Activated CD4-positive, alpha-beta T cell treated with anti-CD3 and anti-CD28 coated beads, Interleukin-2, amount 10 ng/mL, durations not matched to agents 24 days and 14 days (primary cell): ENCODE results near the gene PTPN3. TPM values are rescaled to one million over a fixed set of nuclear protein-coding genes. Genes with fewer than 3 reads are reported as not detected.

Experiments
- DNase-seq: peaks from one replicate; pipeline ENCODE4 v3.0.0; 2022
- H3K27ac Mint-ChIP-seq: one replicate; pipeline ENCODE4 v1.8.0; 2022; ENCODE audit warnings: mild to moderate bottlenecking, mixed read lengths
- H3K27me3 Mint-ChIP-seq: one replicate; pipeline ENCODE4 v1.8.0; 2022; ENCODE audit warnings: mixed read lengths
- H3K36me3 Mint-ChIP-seq: one replicate; pipeline ENCODE4 v1.8.0; 2022; ENCODE audit warnings: low read depth, mild to moderate bottlenecking, mixed read lengths
- H3K4me1 Mint-ChIP-seq: one replicate; pipeline ENCODE4 v1.8.0; 2021; ENCODE audit warnings: mixed read lengths
- H3K4me3 Mint-ChIP-seq: one replicate; pipeline ENCODE4 v1.8.0; 2022; ENCODE audit warnings: mild to moderate bottlenecking, moderate library complexity, mixed read lengths
- H3K9me3 Mint-ChIP-seq: one replicate; pipeline ENCODE4 v1.8.0; 2021; ENCODE audit warnings: mixed read lengths
- intact Hi-C: fragments of 100-400 bp; cut with micrococcal nuclease; formaldehyde crosslinking; loops from one replicate; pipeline ENCODE4 v1.15.1; 2023
- total RNA-seq: library from RNA; stranded (reverse); gene quantifications from 2 replicates; pipeline ENCODE4 v1.2.3, GENCODE V29; 2022

The PTPN3 gene
- total RNA-seq, 1 donor from 2014 or later = 3.6 TPM

GRCh38 chr9:109460576-109460975, 37.5 kb downstream of the PTPN3 start:
- Mint-ChIP-seq H3K4me3 (no peak overlapping the region), H3K4me1 (peaks cover 35% of the 10 kb centered on the region), H3K9me3 (no peaks in the 10 kb centered on the region), H3K36me3 (no peaks in the 10 kb centered on the region), H3K27me3 (peaks cover 16% of the 10 kb centered on the region), H3K27ac (no peak overlapping the region)
- DNase-seq = no peak
- intact Hi-C loops = loop anchor here (5.0 to 10.0 kb wide), 4 partner anchors 276 to 684 kb away; partner anchors contain the start of gene CTNNAL1

- H3K4me3 Mint-ChIP-seq = no peak overlapping the region
- H3K27ac Mint-ChIP-seq = no peak overlapping the region
- no peaks in the 10 kb centered on the region for H3K36me3 Mint-ChIP-seq
- peaks cover 29% of the 10 kb centered on the region for H3K4me1 Mint-ChIP-seq
- H3K9me3 Mint-ChIP-seq = no peaks in the 10 kb centered on the region
- DNase-seq = no peak
- peaks cover 18% of the 10 kb centered on the region for H3K27me3 Mint-ChIP-seq
- intact Hi-C loops = no loop called here
These were observed 38.7 kb downstream of the PTPN3 start for GRCh38 chr9:109459423-109459822.

- no peak overlapping the region for H3K4me3 Mint-ChIP-seq
- intact Hi-C loops = no loop called here
- H3K9me3 Mint-ChIP-seq = no peaks in the 10 kb centered on the region
- peaks cover 22% of the 10 kb centered on the region for H3K4me1 Mint-ChIP-seq
- peaks cover 20% of the 10 kb centered on the region for H3K27me3 Mint-ChIP-seq
- no peak for DNase-seq
- H3K27ac Mint-ChIP-seq = no peak overlapping the region
- H3K36me3 Mint-ChIP-seq = no peaks in the 10 kb centered on the region
These were observed 39.5 kb downstream of the PTPN3 start for GRCh38 chr9:109458453-109459211.

DNA sequence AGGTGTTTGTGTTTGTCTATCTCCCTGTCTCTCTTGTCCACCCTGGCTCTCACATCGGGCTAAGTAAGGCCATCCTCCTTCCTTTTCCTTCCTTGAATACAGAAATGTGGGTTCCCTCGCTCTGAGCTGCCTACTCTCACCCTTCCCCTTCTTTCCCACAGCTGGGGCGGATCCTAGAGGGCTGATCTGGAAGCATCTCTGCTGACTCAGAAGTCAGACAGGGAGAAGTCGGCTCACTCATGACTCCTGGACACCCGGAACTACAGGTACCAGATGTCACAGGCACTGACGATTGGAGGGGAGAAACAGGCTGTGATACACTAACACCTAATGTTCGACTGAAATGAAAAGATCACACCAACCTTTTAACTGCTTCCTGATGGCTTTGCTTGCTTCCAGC, 41.3 kb downstream of the PTPN3 start:
- no peak overlapping the region for H3K27ac Mint-ChIP-seq
- H3K4me3 Mint-ChIP-seq = no peak overlapping the region
- peaks cover 20% of the 10 kb centered on the region for H3K27me3 Mint-ChIP-seq
- intact Hi-C loops = no loop called here
- H3K36me3 Mint-ChIP-seq = no peaks in the 10 kb centered on the region
- DNase-seq = no peak
- no peaks in the 10 kb centered on the region for H3K9me3 Mint-ChIP-seq
- peaks cover 21% of the 10 kb centered on the region for H3K4me1 Mint-ChIP-seq

GRCh38 chr9:109455861-109456260, 42.2 kb downstream of the PTPN3 start:
- Mint-ChIP-seq H3K36me3 (no peaks in the 10 kb centered on the region), H3K27ac (no peak overlapping the region), H3K9me3 (no peaks in the 10 kb centered on the region), H3K27me3 (peaks cover 20% of the 10 kb centered on the region), H3K4me3 (no peak overlapping the region), H3K4me1 (peaks cover 21% of the 10 kb centered on the region)
- no peak for DNase-seq
- intact Hi-C loops = no loop called here

DNA sequence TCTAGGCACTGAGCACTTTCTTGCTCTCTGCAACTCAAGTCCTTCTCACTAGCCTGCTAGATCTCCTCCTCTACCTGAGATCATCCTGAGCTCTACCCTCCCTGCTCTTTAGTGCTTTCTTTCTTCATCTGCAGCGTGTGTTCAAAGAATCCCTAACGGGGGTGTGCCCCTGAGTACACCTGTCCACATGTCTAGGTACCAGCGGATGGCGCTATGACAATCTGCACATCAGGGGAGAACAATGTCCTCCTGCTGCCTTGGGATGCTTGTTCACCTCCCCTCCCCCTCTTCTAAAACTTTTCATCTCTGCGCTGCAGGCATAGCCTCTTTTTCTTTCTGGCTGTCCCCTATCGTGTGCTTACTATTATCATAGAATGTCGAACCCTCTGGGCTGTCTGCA, 42.7 kb downstream of the PTPN3 start:
- no peak overlapping the region for H3K4me3 Mint-ChIP-seq
- H3K4me1 Mint-ChIP-seq = peaks cover 21% of the 10 kb centered on the region
- intact Hi-C loops = no loop called here
- peaks cover 22% of the 10 kb centered on the region for H3K27me3 Mint-ChIP-seq
- no peaks in the 10 kb centered on the region for H3K36me3 Mint-ChIP-seq
- no peak for DNase-seq
- H3K9me3 Mint-ChIP-seq = no peaks in the 10 kb centered on the region
- H3K27ac Mint-ChIP-seq = no peak overlapping the region

GRCh38 chr9:109454601-109455155, 43.4 kb downstream of the PTPN3 start:
- peaks cover 19% of the 10 kb centered on the region for H3K27me3 Mint-ChIP-seq
- no peak for DNase-seq
- no peaks in the 10 kb centered on the region for H3K36me3 Mint-ChIP-seq
- H3K4me1 Mint-ChIP-seq = peaks cover 16% of the 10 kb centered on the region
- intact Hi-C loops = no loop called here
- no peak overlapping the region for H3K4me3 Mint-ChIP-seq
- no peaks in the 10 kb centered on the region for H3K9me3 Mint-ChIP-seq
- H3K27ac Mint-ChIP-seq = no peak overlapping the region

DNA sequence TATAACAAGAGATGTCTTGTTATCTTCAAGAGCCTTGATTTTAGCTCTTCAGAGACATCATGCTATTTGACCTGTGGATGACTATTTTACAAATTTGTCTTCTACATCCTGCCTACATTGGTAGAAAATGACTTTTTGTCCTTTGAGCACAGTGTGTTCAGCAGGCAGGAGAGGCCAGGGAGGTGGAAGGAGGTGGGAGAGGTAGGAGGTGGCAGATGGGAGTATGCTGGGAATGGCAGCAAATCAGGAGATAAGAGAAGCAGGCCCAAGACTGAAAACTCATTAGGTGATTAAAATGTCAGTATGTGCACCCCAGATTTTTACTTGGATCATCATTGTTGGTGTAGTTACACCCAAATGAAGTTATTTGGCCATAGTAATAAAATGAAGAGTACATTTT, 44.1 kb downstream of the PTPN3 start:
- no peaks in the 10 kb centered on the region for H3K9me3 Mint-ChIP-seq
- DNase-seq = no peak

GRCh38 chr9:109453210-109453842, 44.8 kb downstream of the PTPN3 start:
- Mint-ChIP-seq H3K9me3 (no peaks in the 10 kb centered on the region), H3K4me1 (peaks cover 20% of the 10 kb centered on the region), H3K27ac (no peak overlapping the region)

More for the DNA sequence above, 44.1 kb downstream of the PTPN3 start:
- no peaks in the 10 kb centered on the region for H3K36me3 Mint-ChIP-seq
- no peak overlapping the region for H3K27ac Mint-ChIP-seq
- peaks cover 15% of the 10 kb centered on the region for H3K4me1 Mint-ChIP-seq
- no peak overlapping the region for H3K4me3 Mint-ChIP-seq
- intact Hi-C loops = no loop called here
- H3K27me3 Mint-ChIP-seq = peaks cover 19% of the 10 kb centered on the region

GRCh38 chr9:109452761-109453160, 45.3 kb downstream of the PTPN3 start:
- H3K27ac Mint-ChIP-seq = no peak overlapping the region
- peaks cover 23% of the 10 kb centered on the region for H3K4me1 Mint-ChIP-seq
- no peak overlapping the region for H3K4me3 Mint-ChIP-seq
- H3K36me3 Mint-ChIP-seq = no peaks in the 10 kb centered on the region
- DNase-seq = no peak
- intact Hi-C loops = no loop called here
- H3K9me3 Mint-ChIP-seq = no peaks in the 10 kb centered on the region
- peaks cover 19% of the 10 kb centered on the region for H3K27me3 Mint-ChIP-seq

More at GRCh38 chr9:109453210-109453842, 44.8 kb downstream of the PTPN3 start:
- intact Hi-C loops = no loop called here
- Mint-ChIP-seq H3K27me3 (peaks cover 19% of the 10 kb centered on the region), H3K36me3 (no peaks in the 10 kb centered on the region), H3K4me3 (no peak overlapping the region)
- DNase-seq = no peak

DNA sequence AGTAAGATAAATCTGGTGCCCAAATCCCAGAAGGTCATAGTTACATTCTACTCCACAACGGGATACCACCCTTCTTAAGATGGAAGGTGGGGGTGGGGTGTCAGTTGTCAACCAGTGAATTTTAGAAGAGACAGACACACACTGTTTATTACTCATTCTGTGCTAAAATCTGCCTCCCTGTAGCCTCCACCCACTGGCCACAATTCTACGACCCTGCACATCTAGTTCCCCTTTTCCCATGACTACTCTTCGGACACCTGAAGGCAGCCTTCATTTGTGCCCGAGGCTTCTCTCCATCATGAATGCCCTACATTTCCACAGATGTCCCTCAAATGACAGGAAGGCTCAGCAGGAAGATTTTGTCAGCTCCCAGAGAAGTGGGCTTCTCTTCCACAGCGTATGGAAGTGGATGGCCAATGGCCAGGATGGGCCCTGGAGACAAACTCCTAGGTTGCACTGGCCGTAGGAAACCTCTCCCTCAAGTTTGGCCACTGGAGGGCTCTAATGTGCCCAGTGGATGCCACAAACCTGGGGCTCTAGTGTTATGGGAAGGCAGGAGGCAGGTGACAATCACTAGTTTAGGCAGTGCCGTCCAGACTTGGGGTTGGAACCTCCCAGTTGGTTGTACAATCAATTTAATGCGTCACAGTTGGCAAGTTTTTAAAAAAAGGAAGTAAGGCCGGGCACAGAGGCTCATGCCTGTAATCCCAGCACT, 46.6 kb downstream of the PTPN3 start:
- intact Hi-C loops = no loop called here
- no peaks in the 10 kb centered on the region for H3K36me3 Mint-ChIP-seq
- no peaks in the 10 kb centered on the region for H3K9me3 Mint-ChIP-seq
- H3K27ac Mint-ChIP-seq = no peak overlapping the region
- H3K27me3 Mint-ChIP-seq = peaks cover 15% of the 10 kb centered on the region
- peaks cover 34% of the 10 kb centered on the region for H3K4me1 Mint-ChIP-seq
- no peak overlapping the region for H3K4me3 Mint-ChIP-seq
- DNase-seq = no peak

DNA sequence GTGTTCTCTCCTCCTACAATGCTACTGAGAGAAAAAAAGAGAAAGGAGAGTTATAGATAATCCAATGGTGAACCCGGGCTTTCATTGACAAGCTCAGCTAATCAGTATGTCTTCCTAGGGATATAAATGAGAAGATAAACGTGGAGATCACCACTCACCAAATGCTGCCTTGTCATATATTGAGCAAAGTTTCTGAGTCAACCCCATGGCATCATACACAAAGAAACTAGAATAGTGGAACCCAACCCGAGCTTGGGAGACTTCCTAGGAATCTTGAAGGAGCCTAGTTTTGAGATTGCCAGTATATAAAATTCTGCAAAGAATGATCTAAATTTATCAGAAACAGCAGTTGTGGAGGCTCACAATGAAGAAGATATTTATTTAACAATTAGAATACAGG, 47.8 kb downstream of the PTPN3 start:
- Mint-ChIP-seq H3K27me3 (peaks cover 8% of the 10 kb centered on the region), H3K36me3 (no peaks in the 10 kb centered on the region), H3K4me3 (no peak overlapping the region), H3K4me1 (peaks cover 28% of the 10 kb centered on the region), H3K27ac (no peak overlapping the region), H3K9me3 (no peaks in the 10 kb centered on the region)
- intact Hi-C loops = no loop called here
- no peak for DNase-seq

GRCh38 chr9:109449036-109449798, 48.9 kb downstream of the PTPN3 start:
- intact Hi-C loops = loop anchor here (10.0 kb wide), 1 partner anchor 526 kb away; no protein-coding TSS in a partner anchor
- Mint-ChIP-seq H3K4me1 (peaks cover 30% of the 10 kb centered on the region), H3K27ac (no peak overlapping the region), H3K9me3 (no peaks in the 10 kb centered on the region), H3K27me3 (peaks cover 12% of the 10 kb centered on the region), H3K36me3 (no peaks in the 10 kb centered on the region), H3K4me3 (no peak overlapping the region)
- DNase-seq = no peak
